Stimulated activated CD8-positive, alpha-beta memory T cell treated with anti-CD3 and anti-CD28 coated beads, Interleukin-4, amount 100 ng/mL, for 1 hour (primary cell): ENCODE data around the gene ARHGEF10L.

Source experiments
- DNase-seq, 2 donors: peaks; one replicate each; pipeline ENCODE4 v3.0.0-alpha.2; 2020; ENCODE audit warnings: low read depth in 2 of 2, low spot score in 1 of 2

The ARHGEF10L gene

DNA sequence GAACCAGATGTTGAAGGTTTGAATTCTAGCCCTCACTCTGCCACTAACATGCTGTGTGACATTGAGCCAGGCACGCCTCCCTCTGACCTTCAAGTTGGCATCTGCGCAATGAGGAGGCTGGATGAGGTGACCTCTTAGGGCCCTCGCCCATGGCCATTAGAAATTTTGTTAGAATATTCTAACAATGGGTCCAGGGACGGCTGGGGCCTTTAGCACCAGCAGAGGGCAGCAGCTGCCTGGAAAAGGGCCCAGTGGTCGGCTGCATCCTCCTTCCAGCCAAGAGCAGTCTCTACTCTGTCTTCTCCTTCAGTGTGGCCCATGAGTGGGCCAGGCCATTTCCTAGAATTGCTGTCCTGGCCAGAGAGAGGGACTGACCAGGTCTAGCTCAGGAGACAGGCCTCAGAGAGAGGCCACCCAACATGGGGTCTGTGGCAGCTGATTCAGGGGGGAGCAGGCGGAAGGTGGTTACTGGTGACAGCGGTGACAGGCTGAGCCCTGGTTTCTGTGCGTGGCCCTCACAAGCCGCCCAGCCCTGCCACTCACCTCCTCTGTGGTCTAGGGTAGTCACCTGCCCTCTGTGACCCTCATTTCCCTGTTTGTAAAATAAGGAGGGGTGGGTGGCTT lies 114.3 kb downstream of the ARHGEF10L start:
- DNase-seq, result no peak

DNA sequence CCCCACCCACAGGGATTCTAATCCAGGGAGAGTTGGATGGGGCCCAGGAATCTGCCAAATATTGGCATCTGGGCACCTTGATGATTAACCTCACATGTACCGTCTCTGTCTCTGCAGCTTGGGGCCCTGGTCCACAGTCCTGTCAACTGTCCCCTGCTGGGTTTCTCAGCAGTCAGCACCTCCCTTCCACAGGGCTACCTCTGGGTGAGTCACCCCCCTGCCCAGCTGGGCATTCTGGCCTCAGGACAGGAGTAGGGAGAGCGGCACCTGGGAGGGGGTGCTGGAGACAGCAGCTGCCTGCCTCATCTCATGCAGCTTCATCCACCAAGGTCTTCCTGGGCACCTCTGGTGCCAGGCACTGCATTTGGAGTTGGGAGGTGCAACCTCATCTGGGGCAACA lies 115.0 kb downstream of the ARHGEF10L start:
- no peak for DNase-seq

DNA sequence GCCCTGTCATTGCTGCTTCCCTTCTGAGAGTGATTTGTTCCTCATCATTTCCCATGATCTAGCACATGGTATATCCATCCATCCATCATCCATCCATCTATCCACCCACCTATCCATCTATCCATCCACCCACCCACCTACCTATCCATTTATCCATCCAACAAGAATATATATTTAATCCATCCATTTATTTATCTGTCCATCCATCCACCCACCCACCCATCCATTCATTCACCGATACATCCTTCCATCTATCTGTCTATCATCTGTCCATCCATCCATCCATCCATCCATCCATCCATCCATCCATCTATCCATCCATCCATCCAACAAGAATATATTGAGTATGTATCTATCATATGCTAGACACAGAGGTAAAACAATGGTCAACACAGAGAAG lies 115.7 kb downstream of the ARHGEF10L start:
- no peak for DNase-seq

DNA sequence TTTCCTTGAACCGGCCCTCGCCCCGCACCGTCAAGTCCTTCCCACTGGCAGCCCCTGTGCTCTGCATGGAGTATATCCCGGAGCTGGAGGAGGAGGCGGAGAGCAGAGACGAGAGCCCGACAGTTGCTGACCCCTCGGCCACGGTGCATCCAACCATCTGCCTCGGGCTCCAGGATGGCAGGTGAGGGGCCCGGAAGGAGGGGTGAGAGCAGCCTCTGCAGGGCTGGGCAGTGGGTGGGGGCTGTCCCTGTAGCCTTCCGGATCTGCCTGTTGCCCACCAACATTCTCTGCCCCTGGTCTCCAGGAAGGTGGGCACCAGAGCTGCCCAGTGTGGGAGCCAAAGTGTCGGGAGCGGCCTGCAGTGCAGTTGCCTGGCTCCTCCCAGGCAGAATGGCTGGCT lies 116.4 kb downstream of the ARHGEF10L start:
- DNase-seq, result no peak

DNA sequence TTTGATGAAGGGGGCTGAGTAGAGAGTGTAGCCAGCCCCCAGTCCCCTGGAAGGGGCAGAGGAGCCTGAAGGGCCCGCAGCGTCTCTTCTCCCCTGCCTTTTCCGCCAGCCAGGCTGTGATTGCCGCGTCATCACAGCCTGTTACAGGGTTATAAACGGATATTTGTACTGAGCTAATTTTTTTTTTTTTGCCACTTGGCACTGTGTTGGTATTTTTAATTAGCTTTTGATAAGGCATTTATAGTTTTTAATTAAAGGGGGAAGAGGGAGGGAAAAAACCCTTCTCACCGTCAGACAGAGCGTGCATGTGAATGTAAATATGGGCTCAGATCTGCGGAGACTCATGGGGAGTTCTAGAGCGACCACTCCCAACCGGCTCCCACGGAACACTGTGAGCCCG lies 117.9 kb downstream of the ARHGEF10L start:
- no peak for DNase-seq

GRCh38 chr1:17658837-17659236 lies 119.3 kb downstream of the ARHGEF10L start:
- DNase-seq, result no peak

GRCh38 chr1:17661546-17662157 lies 122.2 kb downstream of the ARHGEF10L start:
- DNase-seq, result peak in 1 of 2 donors; percentile 11

- DNase-seq, result no peak
Observed at GRCh38 chr1:17662296-17662695, 122.8 kb downstream of the ARHGEF10L start.

DNA sequence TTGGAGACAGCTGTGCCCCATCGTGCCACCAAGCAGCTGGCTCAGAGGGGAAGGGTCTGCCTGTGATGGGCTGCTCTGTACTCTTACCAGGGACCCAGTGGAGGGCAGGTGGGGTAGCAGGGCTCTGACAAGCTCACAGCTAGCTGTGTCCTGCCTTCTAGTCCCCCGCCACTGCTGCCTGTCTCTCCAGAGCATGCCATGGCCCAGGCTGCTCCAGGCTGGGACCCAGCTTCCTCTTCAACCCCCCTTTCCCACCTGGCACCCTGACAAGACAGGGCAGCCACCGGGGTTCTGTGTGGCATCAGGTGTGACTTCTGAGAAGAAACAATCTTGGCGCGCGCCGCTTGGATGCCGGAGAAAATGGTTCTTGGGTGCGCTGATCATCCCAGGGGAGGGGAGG lies 123.3 kb downstream of the ARHGEF10L start:
- no peak for DNase-seq

DNA sequence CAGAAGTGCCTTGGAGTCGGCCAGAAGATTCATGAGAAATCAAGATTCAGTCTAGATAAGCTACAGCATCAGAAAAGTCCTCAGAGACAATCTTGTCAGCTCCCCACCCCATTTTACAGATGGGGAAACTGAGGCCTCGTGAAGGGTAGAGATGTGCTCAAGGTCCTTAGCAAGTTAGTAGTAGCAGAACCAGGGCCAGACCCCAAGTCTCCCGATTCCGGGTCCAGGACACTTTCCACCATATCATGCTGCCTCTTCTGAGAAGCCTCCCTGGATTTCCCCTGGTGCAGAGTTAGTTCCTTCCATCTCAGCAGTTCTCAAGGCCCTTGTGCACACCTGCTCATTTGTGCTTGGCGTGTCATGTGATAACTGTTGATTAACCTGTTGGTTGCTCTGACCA lies 124.1 kb downstream of the ARHGEF10L start:
- DNase-seq, result no peak

DNA sequence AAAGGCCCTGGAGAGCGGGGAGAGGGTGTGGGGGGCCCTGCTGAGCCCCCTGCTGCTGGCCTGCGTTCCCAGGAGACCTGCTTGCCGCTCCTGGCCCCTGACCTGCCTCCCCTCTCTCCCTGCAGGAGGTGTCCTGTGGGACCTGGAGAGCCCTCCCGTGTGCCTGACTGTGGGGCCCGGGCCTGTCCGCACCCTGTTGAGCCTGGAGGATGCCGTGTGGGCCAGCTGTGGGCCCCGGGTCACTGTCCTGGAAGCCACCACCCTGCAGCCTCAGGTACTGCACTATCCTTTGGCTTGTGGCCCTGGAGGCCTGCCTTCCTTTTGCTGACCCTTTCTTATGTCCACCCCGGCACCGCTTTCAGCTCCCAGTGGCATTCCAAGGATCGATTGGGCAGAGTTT lies 124.8 kb downstream of the ARHGEF10L start:
- DNase-seq, result no peak

- DNase-seq, result no peak
Observed at GRCh38 chr1:17665054-17665453, 125.6 kb downstream of the ARHGEF10L start.

- no peak for DNase-seq
Observed at GRCh38 chr1:17665950-17666720, 126.6 kb downstream of the ARHGEF10L start.

- no peak for DNase-seq
Observed at GRCh38 chr1:17667641-17668040, 128.1 kb downstream of the ARHGEF10L start.

DNA sequence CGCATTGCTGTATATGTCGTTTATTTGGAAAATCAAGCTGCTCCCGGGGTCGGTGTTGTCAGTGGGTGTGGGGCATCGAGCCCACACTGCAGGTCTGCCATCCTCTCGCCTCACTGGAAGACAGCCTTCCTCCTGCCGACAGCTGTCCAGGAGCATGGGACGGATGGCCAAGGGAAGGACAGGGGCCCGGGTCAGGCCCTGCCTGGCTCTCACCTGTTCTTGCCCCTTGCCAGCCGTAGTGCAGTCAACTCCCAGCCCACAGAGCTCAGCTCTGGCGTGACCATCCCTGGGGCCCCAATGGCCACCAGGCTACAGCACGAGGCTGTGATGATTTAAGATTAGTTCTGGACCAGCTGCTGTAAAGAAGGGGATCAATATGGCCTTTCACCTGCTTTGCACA lies 128.7 kb downstream of the ARHGEF10L start:
- no peak for DNase-seq

DNA sequence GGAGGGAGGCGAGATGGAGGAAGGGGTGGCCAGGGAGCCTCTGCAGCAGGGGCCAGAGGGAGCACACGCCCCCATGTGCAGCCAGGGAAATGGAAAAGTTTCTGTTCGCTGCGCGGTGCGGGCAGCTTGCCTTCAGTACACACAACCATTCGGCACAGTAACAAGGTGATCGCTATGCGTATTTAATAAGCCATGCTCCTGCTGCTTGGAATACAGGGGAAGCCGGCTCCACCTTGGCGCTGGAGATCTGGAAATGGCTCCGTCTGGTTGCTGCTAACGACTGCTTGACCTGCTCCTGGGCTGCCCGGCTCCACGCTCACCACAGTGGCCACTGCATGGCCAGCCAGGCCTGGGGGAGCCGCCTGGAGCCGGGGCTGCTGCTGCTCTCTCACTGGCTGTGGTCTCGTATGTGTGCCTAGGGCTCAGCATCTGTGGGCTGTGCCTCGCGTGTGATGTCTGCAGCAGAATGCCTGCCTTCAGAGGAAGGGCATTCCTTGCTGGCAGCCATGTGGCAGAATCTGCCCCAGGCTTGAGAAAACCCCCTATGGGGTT lies 129.2 kb downstream of the ARHGEF10L start:
- no peak for DNase-seq

DNA sequence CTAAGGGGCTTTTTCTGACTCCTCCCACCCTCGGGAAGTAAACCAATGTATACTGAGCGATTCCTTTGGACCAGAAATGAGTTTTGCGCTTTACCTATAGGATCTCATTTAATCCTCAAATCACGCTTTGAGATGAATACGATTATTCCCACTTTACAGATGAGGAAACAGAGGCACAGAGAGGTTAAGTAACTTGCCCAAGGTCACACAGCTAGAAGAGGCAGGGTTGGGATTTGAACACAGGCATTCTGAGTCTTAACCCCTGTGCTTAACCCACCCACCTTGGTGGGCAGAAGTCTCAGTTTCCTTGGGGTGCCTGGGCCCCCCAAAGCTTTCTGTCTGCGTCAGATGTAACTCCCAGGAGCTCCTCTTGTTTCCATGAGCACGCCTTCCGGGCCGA lies 129.8 kb downstream of the ARHGEF10L start:
- no peak for DNase-seq

DNA sequence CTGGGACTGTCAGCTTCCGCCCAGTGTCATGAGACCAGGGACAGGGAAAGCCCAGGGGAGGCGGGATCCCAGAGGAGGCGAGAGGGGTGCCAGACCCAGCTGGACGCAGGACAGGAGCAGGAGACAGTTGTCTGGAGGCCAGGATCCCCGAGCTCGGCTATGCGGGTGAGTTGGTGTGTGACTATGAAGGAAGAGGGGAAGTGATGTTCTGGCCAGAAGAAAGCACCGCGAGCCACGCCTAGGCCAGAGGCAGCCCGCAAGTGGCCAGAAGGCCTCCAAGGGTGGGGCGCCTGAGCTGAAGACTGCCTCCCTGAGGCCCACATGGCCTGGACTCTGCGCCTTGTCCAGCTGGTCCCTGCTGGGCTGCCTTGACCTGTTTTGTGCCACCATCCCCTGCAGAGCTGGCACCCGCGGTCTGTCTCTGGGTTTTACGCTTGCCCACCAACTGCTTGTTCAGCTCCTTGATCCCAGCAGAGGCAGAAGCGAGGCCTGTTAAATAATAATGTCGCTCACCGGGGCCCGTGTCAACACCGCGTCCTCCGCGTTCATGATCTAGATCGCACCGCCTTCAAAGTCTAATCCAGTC lies 130.5 kb downstream of the ARHGEF10L start:
- DNase-seq, result no peak

- DNase-seq, result no peak
Observed at GRCh38 chr1:17670587-17671313, 131.3 kb downstream of the ARHGEF10L start.

- no peak for DNase-seq
Observed at GRCh38 chr1:17671314-17671705, 131.8 kb downstream of the ARHGEF10L start.

DNA sequence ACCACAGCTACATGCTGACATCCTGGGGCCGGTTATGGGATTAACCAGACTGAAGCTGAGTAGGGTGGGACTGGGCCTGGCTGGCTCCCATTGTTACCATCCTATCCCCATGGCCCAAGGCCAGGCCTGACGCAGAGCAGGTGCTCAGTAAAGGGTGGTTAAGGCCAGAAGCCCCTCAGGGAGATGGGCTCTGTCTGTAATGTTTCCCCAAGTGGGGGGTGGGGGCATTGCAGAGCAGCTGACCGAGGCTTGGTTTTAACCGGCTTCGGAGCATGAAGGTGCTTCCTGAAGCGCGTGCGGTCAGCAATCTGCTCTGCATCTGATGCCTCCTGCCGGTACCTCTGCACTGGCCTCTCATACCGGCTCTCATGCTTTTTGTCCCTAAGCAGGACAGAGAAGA lies 132.2 kb downstream of the ARHGEF10L start:
- no peak for DNase-seq
